ENCODE measurements around the gene PKD2L1.
"Not testable (repeated sequence)": the region's sequence is repeated elsewhere in the genome, so short reads cannot be mapped to it uniquely, and the experiment has no call there.

PKD2L1 gene

GRCh38 chr10:100276971-100277370 is 53.1 kb downstream of the PKD2L1 start:
- not testable (repeated sequence) for DNase-seq

GRCh38 chr10:100267239-100268104 is 62.6 kb downstream of the PKD2L1 start, which contains the start of gene CWF19L1:
CWF19L1 (minus strand) TSS chr10:100267638; CDS start chr10:100267593, 45 bp downstream.
- DNase-seq: peak; percentile 91

- DNase-seq: no peak
These were observed 64.1 kb downstream of the PKD2L1 start for GRCh38 chr10:100265821-100266485.

- DNase-seq: no peak
These were observed 75.8 kb downstream of the PKD2L1 start for GRCh38 chr10:100254191-100254590.

- DNase-seq: no peak
These were observed 77.0 kb downstream of the PKD2L1 start for GRCh38 chr10:100253041-100253440.

- DNase-seq: no peak
These were observed 81.2 kb downstream of the PKD2L1 start for GRCh38 chr10:100248820-100249219.

- DNase-seq: no peak
These were observed 84.4 kb downstream of the PKD2L1 start for GRCh38 chr10:100245484-100246220.

GRCh38 chr10:100239851-100240250 is 90.2 kb downstream of the PKD2L1 start:
- DNase-seq: no peak

GRCh38 chr10:100238429-100238828 is 91.6 kb downstream of the PKD2L1 start:
- no peak for DNase-seq

Data from activated effector memory CD4-positive, alpha-beta T cell treated with anti-CD3 and anti-CD28 coated beads, Interleukin-2, amount 50 U/mL, for 16 hours (primary cell).